ENCODE data around the gene UMOD.
A peak's percentile ranks its signal among the peaks of the same experiment; 100 is the strongest.

DNA sequence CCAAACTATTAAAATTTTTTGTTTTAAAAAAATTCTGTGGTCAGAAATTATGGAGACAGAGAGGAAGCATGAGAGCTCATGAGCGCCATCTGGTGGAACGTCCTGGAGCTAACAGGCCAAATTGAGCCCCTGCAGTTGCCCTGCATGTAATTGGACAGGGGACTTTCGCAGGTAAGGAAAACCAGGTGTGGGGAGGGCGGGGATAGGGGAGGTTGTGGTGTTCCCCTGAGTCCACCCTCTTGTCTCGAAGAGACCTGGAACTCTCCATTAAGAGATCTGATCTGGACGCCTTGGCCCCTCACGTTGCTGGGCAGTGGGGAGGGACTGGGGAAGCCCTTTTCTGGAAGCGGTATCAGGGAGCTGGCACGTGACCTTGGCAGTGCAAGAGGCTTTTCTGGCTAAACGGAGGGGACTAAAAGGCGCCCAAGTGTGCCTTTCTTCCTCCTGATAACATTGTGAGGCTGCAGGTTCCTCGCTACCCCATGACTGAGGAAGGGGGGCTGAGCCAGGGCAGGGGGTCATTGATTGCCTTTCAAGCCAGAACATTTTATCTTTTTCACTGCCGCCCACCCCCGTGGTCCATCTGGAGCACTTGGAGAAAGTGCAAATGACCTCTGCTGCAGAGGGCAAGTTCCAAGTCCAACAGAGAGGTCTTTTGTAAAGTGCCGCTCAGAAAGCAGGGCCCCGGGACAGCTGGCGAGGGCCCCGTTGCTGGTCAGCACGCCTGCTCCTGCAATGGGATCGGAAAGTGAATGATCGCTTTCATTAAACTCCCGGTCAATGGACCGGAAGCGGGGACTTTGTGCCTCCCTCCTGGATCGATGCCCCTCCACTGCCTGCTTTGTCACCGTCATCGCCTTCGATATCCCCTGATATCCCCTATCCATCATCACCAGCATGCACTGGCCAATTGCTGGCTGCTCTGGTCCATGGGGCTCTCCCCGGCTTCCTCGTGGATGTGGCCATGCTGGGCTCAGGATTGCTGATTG, 33.6 kb upstream of the UMOD start:
- no peak for TF ChIP-seq POLR2A (IDR thresholded peaks at IDR 0.05)
- peak; percentile 40 to 79 (median 54) for TF ChIP-seq CTCF (IDR thresholded peaks at IDR 0.05)
- TF ChIP-seq POLR2AphosphoS5 (IDR thresholded peaks at IDR 0.05): no peak

Measured in upper lobe of left lung (tissue), 4 donors.